GM19372 (cell line): Measurements from ENCODE around the gene PRR20C.
"Not testable (repeated sequence)": the region's sequence is repeated elsewhere in the genome, so short reads cannot be mapped to it uniquely, and the experiment has no call there.

Experiments
- ATAC-seq: cut with Tn5 transposase; IDR thresholded peaks from one replicate; pipeline ENCODE4 v1.9.1; 2021; ENCODE audit warnings: mild to moderate bottlenecking, low read depth, moderate library complexity; ENCODE audit not compliant: unreplicated experiment

Gene PRR20C

DNA sequence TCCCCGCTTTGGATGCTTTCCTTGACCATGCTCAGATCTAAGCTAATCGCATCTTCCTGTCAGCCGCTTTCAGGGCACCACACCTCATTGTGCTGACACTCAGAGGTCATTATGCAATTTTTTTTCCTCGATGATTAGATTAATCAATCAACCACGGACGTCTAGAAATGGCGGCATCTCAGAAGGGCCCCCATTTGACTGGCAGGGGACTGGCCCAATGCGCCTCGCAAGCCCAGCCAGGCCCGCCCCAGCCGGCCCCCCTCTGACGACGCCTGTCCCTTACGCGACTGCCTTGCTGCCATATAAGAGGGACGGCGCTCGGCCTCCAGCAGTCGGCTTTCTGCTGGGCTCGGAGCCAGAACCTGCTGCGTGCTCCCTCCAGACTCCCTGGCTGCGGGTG lies at the start of gene PRR20C:
Gene PRR20C (plus strand): TSS at position 301 of the 400 bp plus-strand sequence. CDS start 387 bp downstream, outside the sequence.
- not testable (repeated sequence) for ATAC-seq

DNA sequence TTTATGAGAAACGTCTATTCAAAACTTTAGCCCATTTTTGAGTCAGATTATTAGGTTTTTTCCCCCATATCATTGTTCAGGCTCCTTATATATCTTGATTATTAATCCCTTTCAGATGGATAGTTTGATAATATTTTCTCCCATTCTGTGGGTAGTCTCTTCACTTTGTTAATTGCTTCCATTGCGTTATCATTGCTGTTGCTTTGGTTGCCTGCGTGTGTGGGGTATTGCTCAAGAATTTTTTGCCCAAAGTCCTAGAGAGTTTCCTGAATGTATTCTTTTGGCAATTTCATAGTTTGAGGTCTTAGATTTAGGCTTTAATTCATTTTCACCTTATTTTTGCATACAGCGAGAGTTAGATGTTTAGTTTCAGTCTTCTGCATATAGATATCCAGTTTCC lies 38.9 kb upstream of the PRR20C start:
- no peak for ATAC-seq

DNA sequence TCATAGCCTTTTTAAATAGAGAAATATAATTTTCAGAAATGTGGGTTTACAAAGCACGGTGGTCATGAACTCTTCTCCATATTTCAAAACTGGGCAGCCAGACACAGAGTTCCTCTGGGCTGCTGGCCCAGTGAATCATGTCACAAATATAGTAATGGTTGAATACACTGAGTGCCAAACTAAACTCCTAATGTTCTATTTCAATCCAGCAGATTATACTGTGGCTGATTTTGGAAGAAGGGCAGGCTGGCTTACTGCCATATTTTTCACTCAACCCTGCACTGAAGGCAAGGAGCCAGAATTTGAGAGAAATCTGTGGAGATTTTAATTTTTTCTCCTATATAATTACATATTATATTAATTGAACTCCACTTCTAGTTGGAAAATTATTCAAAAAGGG lies 30.2 kb upstream of the PRR20C start:
- ATAC-seq: no peak

DNA sequence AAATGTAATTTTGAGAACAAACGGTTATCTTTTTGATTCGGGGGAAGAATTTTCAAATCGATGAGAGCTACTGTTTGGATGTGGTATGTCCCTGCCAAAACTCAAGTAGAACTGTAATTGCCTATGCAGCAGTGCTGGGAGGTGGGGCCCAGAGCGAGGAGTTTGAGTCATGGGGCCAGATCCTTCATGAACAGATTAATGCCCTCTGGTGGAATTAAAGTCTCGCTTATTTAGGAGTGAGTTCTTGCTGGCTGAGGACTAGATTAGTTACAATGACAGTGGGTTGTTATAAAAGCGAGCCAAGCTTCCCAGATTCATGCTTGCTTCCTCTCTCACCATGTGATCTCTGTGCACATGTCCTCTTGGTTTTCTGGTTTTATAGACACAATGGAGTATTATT lies 25.0 kb upstream of the PRR20C start:
- ATAC-seq: no peak

DNA sequence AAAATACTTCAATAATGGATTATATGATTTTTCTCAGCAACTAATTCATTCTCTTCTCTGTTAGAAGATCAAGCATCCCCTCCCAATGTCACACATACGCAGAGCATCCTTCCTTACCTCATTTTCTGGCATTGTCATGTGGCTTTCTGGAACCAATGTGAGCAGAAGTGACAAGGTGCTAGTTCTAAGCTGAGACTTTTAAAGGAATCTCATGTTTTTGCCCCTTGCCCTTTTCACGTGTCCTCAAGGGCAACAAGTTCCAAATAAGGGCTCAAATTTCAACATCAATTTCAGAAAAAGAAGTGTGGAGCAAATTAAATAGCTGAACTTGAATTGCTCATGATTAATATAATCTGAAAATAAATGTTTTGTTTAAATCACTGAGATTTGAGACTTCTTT lies 17.8 kb upstream of the PRR20C start:
- ATAC-seq: no peak

DNA sequence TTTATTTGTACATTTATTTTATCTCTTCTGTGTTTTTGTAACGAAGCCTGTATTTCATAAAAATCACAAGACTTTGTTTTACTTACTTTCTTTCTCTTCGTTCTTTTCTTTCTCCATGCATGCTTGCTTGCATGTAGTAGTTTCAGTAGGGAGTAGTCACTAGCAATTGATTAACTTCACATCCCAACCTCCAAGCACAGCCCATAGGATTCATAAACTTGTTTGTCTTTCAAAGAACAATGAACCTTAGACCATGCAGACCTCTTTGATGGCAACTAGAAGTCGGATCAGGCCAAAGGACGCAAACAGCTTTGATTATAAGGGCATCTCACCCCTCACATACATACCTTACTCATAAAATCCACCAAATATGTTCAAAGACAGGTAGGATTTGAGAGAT lies 16.3 kb upstream of the PRR20C start:
- no peak for ATAC-seq

DNA sequence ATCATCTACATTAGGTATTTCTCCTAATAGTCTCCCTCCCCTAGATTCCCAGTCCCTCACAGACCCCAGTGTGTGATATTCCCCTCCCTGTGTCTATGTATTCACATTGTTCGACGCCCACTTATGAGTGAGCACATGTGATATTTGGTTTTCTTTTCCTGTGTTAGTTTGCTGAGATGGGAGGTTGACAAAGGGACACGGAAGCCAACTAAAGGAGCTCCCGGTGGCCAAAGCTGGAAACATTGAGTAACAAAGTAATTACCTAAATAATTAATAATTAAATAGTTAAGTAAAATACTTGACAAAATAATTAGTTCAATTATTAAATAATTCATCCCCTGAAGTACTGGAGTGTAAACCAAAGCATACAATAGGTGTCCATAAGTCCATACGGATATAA lies 14.9 kb upstream of the PRR20C start:
- ATAC-seq: no peak

DNA sequence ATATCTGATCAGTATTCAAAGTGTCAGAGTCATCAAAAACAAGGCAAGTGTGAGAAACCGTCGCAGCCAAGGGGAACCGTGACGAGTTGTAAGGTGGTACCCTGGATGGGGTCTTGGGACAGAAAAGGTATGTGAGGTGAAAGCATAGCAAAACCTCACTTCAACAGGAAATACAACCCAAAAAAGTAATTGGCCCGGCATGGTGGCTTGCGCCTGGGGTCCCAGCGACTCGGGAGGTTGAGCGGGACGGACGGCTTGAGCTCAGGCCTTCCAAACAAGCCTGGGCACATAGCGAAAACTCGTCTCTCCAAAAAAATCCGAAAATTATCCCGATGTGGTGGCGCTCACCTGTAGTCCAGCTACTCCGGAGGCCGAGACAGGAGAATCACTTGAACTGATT lies 14.1 kb upstream of the PRR20C start:
- not testable (repeated sequence) for ATAC-seq

DNA sequence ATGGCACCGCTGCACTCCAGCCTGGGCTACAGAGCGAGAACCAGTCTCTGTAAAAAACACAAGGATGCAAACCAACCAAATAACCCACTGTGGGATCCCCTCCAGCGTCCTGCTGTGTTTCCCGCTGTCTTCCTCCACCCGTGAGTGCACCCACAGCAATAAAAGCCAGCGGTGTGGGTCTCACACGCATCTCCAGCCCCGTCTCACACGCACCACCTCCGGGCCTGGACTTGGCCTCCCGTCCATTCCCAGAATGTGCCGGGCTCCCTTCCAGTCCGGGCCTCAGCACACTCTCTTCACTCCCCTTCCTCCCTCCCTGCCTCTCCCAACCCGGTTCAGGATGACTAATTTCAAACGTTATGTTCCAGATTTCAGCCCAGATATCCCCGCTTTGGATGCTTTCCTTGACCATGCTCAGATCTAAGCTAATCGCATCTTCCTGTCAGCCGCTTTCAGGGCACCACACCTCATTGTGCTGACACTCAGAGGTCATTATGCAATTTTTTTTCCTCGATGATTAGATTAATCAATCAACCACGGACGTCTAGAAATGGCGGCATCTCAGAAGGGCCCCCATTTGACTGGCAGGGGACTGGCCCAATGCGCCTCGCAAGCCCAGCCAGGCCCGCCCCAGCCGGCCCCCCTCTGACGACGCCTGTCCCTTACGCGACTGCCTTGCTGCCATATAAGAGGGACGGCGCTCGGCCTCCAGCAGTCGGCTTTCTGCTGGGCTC lies 13.5 kb upstream of the PRR20C start, which contains the start of gene PRR20A:
Gene PRR20A (plus strand): TSS at position 684 of the 734 bp plus-strand sequence. CDS start 387 bp downstream, outside the sequence.
- ATAC-seq: not testable (repeated sequence)

DNA sequence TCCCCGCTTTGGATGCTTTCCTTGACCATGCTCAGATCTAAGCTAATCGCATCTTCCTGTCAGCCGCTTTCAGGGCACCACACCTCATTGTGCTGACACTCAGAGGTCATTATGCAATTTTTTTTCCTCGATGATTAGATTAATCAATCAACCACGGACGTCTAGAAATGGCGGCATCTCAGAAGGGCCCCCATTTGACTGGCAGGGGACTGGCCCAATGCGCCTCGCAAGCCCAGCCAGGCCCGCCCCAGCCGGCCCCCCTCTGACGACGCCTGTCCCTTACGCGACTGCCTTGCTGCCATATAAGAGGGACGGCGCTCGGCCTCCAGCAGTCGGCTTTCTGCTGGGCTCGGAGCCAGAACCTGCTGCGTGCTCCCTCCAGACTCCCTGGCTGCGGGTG lies 6.7 kb upstream of the PRR20C start, which contains the start of gene PRR20B:
Gene PRR20B (plus strand): TSS at position 301 of the 400 bp plus-strand sequence. CDS start 387 bp downstream, outside the sequence.
- not testable (repeated sequence) for ATAC-seq

DNA sequence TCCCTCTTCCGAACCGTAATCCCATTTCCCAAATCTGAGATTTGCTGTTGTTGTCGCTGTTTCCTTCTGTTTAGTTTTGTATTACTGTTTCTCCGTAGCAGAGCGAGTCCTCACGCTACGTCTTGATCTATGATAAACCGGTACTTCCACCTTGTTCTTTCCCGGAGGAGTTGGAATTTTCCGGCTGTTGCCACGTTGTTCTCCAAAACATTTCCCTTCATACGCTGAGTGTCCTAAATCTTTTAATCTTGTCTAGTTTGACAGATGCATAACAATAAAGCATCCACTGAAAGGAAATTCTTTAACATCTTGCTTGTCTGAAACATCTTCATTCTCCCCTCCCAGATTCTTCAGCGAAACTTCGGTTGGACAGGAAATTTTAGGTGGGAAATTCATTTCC lies 5.8 kb upstream of the PRR20C start:
- not testable (repeated sequence) for ATAC-seq

DNA sequence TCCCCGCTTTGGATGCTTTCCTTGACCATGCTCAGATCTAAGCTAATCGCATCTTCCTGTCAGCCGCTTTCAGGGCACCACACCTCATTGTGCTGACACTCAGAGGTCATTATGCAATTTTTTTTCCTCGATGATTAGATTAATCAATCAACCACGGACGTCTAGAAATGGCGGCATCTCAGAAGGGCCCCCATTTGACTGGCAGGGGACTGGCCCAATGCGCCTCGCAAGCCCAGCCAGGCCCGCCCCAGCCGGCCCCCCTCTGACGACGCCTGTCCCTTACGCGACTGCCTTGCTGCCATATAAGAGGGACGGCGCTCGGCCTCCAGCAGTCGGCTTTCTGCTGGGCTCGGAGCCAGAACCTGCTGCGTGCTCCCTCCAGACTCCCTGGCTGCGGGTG lies 6.5 kb downstream of the PRR20C start, which contains the start of gene PRR20D:
Gene PRR20D (plus strand): TSS at position 301 of the 400 bp plus-strand sequence. CDS start 387 bp downstream, outside the sequence.
- not testable (repeated sequence) for ATAC-seq

DNA sequence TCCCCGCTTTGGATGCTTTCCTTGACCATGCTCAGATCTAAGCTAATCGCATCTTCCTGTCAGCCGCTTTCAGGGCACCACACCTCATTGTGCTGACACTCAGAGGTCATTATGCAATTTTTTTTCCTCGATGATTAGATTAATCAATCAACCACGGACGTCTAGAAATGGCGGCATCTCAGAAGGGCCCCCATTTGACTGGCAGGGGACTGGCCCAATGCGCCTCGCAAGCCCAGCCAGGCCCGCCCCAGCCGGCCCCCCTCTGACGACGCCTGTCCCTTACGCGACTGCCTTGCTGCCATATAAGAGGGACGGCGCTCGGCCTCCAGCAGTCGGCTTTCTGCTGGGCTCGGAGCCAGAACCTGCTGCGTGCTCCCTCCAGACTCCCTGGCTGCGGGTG lies 13.0 kb downstream of the PRR20C start, which contains the start of gene PRR20E:
Gene PRR20E (plus strand): TSS at position 301 of the 400 bp plus-strand sequence. CDS start 387 bp downstream, outside the sequence.
- not testable (repeated sequence) for ATAC-seq

DNA sequence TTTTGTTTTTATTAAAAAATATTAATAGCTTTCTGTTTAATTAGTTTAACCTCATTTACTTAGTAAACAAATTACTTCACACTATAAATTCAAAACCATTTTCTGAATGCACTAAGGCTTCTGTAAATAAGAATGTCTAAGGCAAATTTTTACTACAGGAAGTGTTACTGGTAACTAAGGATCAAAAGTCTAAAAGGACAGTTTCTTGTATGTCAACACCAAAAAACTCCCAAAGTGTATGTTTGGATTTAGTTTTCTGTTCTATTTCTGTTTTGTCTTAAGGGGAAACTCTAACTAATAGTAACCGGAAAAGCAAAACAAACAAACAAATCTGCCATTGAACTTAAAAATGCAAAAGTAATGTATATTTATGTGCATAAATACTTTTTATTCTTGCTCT lies 37.8 kb downstream of the PRR20C start:
- ATAC-seq: no peak
